ENCODE measurements around the gene CHRM2.

DNA sequence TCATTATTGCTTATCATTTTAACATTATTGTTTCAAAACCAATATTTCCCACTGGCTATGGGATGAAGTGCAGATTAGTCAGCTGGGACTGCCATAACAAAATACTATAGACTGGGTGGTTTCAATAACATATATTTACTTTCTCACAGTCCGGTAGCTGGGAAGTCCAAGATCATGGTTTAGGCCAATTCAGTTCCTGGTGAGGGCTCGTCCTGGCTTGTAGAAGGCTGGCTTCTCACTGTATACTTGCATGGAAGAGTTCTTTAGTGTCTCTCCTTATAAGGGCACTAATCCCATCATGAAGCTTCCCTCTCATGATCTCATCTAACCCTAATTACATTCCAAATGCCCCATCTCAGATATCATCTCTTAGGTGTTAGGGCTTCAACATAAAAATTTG is 101.3 kb downstream of the CHRM2 start:
- TF ChIP-seq, protein P1, sequence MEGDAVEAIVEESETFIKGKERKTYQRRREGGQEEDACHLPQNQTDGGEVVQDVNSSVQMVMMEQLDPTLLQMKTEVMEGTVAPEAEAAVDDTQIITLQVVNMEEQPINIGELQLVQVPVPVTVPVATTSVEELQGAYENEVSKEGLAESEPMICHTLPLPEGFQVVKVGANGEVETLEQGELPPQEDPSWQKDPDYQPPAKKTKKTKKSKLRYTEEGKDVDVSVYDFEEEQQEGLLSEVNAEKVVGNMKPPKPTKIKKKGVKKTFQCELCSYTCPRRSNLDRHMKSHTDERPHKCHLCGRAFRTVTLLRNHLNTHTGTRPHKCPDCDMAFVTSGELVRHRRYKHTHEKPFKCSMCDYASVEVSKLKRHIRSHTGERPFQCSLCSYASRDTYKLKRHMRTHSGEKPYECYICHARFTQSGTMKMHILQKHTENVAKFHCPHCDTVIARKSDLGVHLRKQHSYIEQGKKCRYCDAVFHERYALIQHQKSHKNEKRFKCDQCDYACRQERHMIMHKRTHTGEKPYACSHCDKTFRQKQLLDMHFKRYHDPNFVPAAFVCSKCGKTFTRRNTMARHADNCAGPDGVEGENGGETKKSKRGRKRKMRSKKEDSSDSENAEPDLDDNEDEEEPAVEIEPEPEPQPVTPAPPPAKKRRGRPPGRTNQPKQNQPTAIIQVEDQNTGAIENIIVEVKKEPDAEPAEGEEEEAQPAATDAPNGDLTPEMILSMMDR (IDR thresholded peaks at IDR 0.05; ENCODE audit: borderline replicate concordance, extremely low read depth, low read length, poor library complexity, severe bottlenecking): no peak
- TF ChIP-seq EZH2 (IDR thresholded peaks at IDR 0.05; ENCODE audit: borderline replicate concordance, low read depth, low read length, severe bottlenecking): no peak

Measured in DND-41 (cell line).